Lung (tissue), 12 donors: ENCODE data around the gene C20orf202. TPM values are rescaled to one million over a fixed set of nuclear protein-coding genes. Genes with fewer than 3 reads are reported as not detected.
A peak's percentile ranks its signal among the peaks of the same experiment; 100 is the strongest.

ENCODE experiments used
- ATAC-seq: fragments of 200-7000 bp; cut with Tn5 transposase; one replicate; pipeline ENCODE4 v1.9.1; 2020; ENCODE audit warnings: moderate number of reproducible peaks; ENCODE audit not compliant: insufficient read depth, low FRiP score
- DNase-seq, 3 donors: peaks; one replicate each; pipeline ENCODE4 v3.0.0-alpha.2; 2013 to 2017
- H3K27ac ChIP-seq, 2 donors: one replicate each; pipeline ENCODE4 v1.5.1; 2013; ENCODE audit warnings: mild to moderate bottlenecking in 2 of 2, moderate library complexity in 2 of 2, control low read depth in 1 of 2, inconsistent platforms in 1 of 2, low read depth in 1 of 2, low read length in 1 of 2
- H3K27me3 ChIP-seq, 3 donors: one replicate each; pipeline ENCODE4 v1.5.1; 2013; ENCODE audit warnings: low read length in 2 of 3; ENCODE audit not compliant: control insufficient read depth in 3 of 3, insufficient read depth in 3 of 3
- H3K36me3 ChIP-seq, 4 donors: one replicate each; pipeline ENCODE4 v1.5.1; 2013; ENCODE audit warnings: low read length in 4 of 4, mild to moderate bottlenecking in 1 of 4, moderate library complexity in 1 of 4; ENCODE audit not compliant: control insufficient read depth in 4 of 4, insufficient read depth in 4 of 4
- H3K4me1 ChIP-seq, 5 donors: one replicate each; pipeline ENCODE4 v1.5.1; 2013; ENCODE audit warnings: low read length in 5 of 5, mild to moderate bottlenecking in 2 of 5, moderate library complexity in 1 of 5; ENCODE audit not compliant: control insufficient read depth in 5 of 5, insufficient read depth in 5 of 5
- H3K4me3 ChIP-seq: one replicate; pipeline ENCODE4 v1.5.1; 2013; ENCODE audit warnings: mild to moderate bottlenecking, control low read depth, moderate library complexity
- H3K9ac ChIP-seq, 2 donors: one replicate each; pipeline ENCODE4 v1.5.1; 2013; ENCODE audit warnings: low read length in 2 of 2, control low read depth in 1 of 2; ENCODE audit not compliant: insufficient read depth in 1 of 2
- H3K9me3 ChIP-seq, 4 donors: one replicate each; pipeline ENCODE4 v1.5.1; 2013; ENCODE audit warnings: low read length in 3 of 4, mild to moderate bottlenecking in 1 of 4, moderate library complexity in 1 of 4; ENCODE audit not compliant: control insufficient read depth in 4 of 4, insufficient read depth in 3 of 4
- WGBS, 2 donors: extraction: QIAGEN DNeasy Blood & Tissue Kit; methylation state at CpG; one replicate each; pipeline ENCODE4 v1.1.7; 2013; 5-methylcytosine and 5-hydroxymethylcytosine counted together
- polyA plus RNA-seq, 2 donors: library from polyadenylated mRNA; stranded (reverse); fragments of 200-250 nt; gene quantifications; one replicate each; pipeline ENCODE4 v1.2.1, GENCODE V29; 2013
- total RNA-seq, 2 donors: library from RNA; depleted of rRNA in 1 of 2; stranded (reverse); fragments of >200 nt in 1 of 2; gene quantifications; one replicate each; pipeline ENCODE4 v1.2.1, GENCODE V29; 2014 to 2021
- TF ChIP-seq, protein P1 (sequence below): IDR thresholded peaks from 2 replicates; pipeline ENCODE4 v1.5.1; 2012; ENCODE audit warnings: mild to moderate bottlenecking; ENCODE audit errors: control extremely low read depth, extremely low read depth
- donor health status: control.
- donor health status: control.
- donor health status: Bipolar disorder and iron deficiency.
- donor health status: healthy.
- donor health status: DM: yes; HTN: yes; CAD: no.

C20orf202 gene
- total and polyA plus RNA-seq, 4 donors: 0.11 to 1.0 (median 0.38) TPM

DNA sequence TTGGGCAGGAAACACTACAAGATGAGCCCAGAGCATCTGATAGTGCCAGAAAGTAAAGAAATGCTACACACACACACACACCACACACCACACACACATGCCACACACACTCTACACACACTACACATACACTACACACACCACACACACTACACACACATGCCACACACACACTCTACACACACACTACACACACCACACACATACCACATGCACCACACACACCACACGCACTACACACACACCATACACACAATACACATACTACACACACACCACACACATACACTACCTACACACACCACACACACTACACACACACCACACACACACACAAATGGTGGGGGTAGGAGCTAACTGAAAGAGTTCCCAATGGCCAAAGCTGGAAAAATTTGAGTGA lies 14.9 kb upstream of the C20orf202 start:
- peak overlapping the region in 1 of 2 donors; percentile 11 for H3K9ac ChIP-seq
- H3K27ac ChIP-seq: peak overlapping the region in 1 of 2 donors; percentile 74
- DNase-seq (no peak), ATAC-seq (no peak)
- H3K4me1 ChIP-seq: peaks cover 0 to 54% (median 11%) of the 10 kb centered on the region in 5 donors
- 93 to 94% methylated on average over 1 of the region's 1 CpG for WGBS, 2 donors
- TF ChIP-seq, protein P1, sequence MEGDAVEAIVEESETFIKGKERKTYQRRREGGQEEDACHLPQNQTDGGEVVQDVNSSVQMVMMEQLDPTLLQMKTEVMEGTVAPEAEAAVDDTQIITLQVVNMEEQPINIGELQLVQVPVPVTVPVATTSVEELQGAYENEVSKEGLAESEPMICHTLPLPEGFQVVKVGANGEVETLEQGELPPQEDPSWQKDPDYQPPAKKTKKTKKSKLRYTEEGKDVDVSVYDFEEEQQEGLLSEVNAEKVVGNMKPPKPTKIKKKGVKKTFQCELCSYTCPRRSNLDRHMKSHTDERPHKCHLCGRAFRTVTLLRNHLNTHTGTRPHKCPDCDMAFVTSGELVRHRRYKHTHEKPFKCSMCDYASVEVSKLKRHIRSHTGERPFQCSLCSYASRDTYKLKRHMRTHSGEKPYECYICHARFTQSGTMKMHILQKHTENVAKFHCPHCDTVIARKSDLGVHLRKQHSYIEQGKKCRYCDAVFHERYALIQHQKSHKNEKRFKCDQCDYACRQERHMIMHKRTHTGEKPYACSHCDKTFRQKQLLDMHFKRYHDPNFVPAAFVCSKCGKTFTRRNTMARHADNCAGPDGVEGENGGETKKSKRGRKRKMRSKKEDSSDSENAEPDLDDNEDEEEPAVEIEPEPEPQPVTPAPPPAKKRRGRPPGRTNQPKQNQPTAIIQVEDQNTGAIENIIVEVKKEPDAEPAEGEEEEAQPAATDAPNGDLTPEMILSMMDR: no peak
- no peak overlapping the region for H3K4me3 ChIP-seq
- peaks cover 0 to 21% (median 7%) of the 10 kb centered on the region in 3 donors for H3K27me3 ChIP-seq
- peaks cover 0 to 5% (median 2%) of the 10 kb centered on the region in 4 donors for H3K9me3 ChIP-seq
- H3K36me3 ChIP-seq: peaks cover 0 to 2% (median 0%) of the 10 kb centered on the region in 4 donors

DNA sequence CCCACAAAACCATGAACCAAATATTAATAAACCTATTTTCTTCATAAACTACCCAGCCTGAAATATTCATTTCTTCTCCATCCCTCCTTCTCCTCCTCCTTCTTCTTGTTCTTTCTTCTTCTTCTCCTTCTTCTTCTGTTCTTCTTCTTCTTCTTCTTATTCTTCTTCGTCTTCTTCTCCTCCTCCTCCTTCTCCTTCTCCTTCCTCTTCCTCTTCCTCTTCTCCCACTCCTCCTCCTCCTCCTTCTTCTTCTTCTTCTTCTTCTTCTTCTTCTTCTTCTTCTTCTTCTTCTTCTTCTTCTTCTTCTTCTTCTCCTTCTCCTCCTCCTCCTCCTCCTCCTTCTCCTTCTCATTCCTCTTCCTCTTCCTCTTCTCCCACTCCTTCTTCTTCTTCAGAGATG lies 13.4 kb upstream of the C20orf202 start:
- H3K4me3 ChIP-seq: no peak overlapping the region
- H3K27ac ChIP-seq: no peak overlapping the region
- no peak for ATAC-seq
- H3K36me3 ChIP-seq: peaks cover 0 to 2% (median 0%) of the 10 kb centered on the region in 4 donors
- peaks cover 0 to 45% (median 8%) of the 10 kb centered on the region in 5 donors for H3K4me1 ChIP-seq
- DNase-seq: no peak
- peaks cover 0 to 5% (median 2%) of the 10 kb centered on the region in 4 donors for H3K9me3 ChIP-seq
- no peak overlapping the region for H3K9ac ChIP-seq
- H3K27me3 ChIP-seq: peaks cover 0 to 9% (median 2%) of the 10 kb centered on the region in 3 donors
- WGBS, 2 donors: 4 to 53% methylated on average over 1 of the region's 1 CpG
- TF ChIP-seq, protein P1: no peak

DNA sequence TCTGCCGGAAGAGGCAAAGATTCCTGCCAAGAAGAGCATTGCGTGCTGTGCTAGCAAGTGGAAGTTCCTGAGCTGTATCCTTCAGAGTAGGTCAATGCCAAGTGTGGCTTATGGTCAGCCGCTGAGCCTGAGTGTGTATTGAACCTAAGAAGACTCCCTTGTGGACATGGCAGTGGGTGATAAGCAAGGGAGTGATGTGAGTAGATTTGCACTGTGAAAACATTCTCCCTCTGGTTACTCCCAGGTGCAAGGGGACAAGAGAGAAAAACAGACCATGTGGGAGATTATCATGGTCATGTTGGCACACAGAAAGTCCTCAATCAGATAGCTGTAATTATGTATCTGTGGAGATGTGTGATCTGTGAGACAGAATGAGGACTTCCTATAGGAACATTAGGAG lies 12.4 kb upstream of the C20orf202 start:
- TF ChIP-seq, protein P1: no peak
- WGBS, 2 donors: 78 to 84% methylated on average over 3 of the region's 3 CpGs
- Histone ChIP-seq H3K9ac (no peak overlapping the region), H3K27ac (no peak overlapping the region), H3K4me3 (no peak overlapping the region), H3K9me3 (peaks cover 0 to 5% (median 2%) of the 10 kb centered on the region in 4 donors), H3K4me1 (peaks cover 0 to 44% (median 8%) of the 10 kb centered on the region in 5 donors), H3K36me3 (peaks cover 0 to 2% (median 0%) of the 10 kb centered on the region in 4 donors), H3K27me3 (peaks cover 0 to 9% (median 2%) of the 10 kb centered on the region in 3 donors)
- DNase-seq (peak in 2 of 3 donors; percentile 41 to 48), ATAC-seq (no peak)

DNA sequence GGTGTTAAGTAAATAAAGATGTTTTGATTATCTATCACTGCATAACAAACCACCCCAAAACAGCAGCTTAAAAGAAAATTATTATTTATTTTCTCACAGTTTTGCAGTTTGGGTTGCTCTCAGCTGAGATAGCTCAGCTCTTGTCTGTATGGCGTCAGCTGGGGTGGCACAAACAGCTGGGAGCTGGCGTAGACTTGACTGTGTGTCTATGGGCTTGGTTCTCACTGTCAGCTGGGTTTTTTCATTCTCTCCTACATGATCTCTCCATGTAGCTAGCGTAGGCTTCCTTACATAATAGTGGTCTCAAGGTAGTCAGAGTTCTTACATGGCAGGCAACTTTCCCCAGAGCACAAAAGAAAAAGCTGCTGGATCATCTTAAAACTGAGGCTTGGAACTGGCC lies 12.0 kb upstream of the C20orf202 start:
- whole genome bisulfite sequencing, 2 donors: 82 to 88% methylated on average over 3 of the region's 3 CpGs
- no peak overlapping the region for H3K9ac ChIP-seq

More for the DNA sequence above, 12.0 kb upstream of the C20orf202 start:
- no peak for ATAC-seq
- H3K27ac ChIP-seq: no peak overlapping the region
- TF ChIP-seq, protein P1: no peak
- no peak overlapping the region for H3K4me3 ChIP-seq
- peaks cover 0 to 40% (median 8%) of the 10 kb centered on the region in 5 donors for H3K4me1 ChIP-seq
- H3K9me3 ChIP-seq: peaks cover 0 to 5% (median 2%) of the 10 kb centered on the region in 4 donors
- H3K36me3 ChIP-seq: peaks cover 0 to 2% (median 0%) of the 10 kb centered on the region in 4 donors
- DNase-seq: peak; percentile 70 to 94 (median 89)
- peaks cover 0 to 9% (median 2%) of the 10 kb centered on the region in 3 donors for H3K27me3 ChIP-seq
